ENCODE data around the gene CLSTN3. TPM values are rescaled to one million over a fixed set of nuclear protein-coding genes. Genes with fewer than 3 reads are reported as not detected.

CLSTN3 gene
- total and polyA plus RNA-seq, 2 of the 13 experiments (the other 11 are each of a cell fraction or from before 2014, with no cell fraction given) = 26.2 to 94.1 TPM

- TF ChIP-seq UBTF (CRISPR knock-in tag; IDR thresholded peaks at IDR 0.05) (no peak), ZNF407 (CRISPR knock-in tag; IDR thresholded peaks at IDR 0.05; ENCODE audit: not compliant biosample characterization) (no peak), ATF4 (CRISPR knock-in tag; IDR thresholded peaks at IDR 0.05) (no peak), ZFP37 (CRISPR knock-in tag; IDR thresholded peaks at IDR 0.05; ENCODE audit: borderline replicate concordance) (no peak), ZSCAN21 (CRISPR knock-in tag; IDR thresholded peaks at IDR 0.05; ENCODE audit: borderline replicate concordance) (no peak), SNAPC2 (CRISPR knock-in tag; IDR thresholded peaks at IDR 0.05) (no peak), FOXA1 (IDR thresholded peaks at IDR 0.05) (no peak), FOXA1 (CRISPR knock-in tag; IDR thresholded peaks at IDR 0.05) (0 out of 2 replicates have a peak, but pooled peaks have one; percentile 12), ZNF296 (CRISPR knock-in tag; conservative IDR thresholded peaks at IDR 0.05) (no peak), ZNF30 (CRISPR knock-in tag; IDR thresholded peaks at IDR 0.05) (no peak), ZBED4 (CRISPR knock-in tag; IDR thresholded peaks at IDR 0.05; ENCODE audit: borderline replicate concordance) (no peak)
These were observed at the start of gene CLSTN3 (continued) for GRCh38 chr12:7129872-7130691.

Measured in HepG2 (cell line).